H9 (cell line): ENCODE data around the gene SMIM14. TPM values are rescaled to one million over a fixed set of nuclear protein-coding genes. Genes with fewer than 3 reads are reported as not detected.

Source experiments
- DNase-seq: peaks from one replicate; pipeline ENCODE4 v3.0.0-alpha.2; 2017
- H2AFZ ChIP-seq: one replicate; pipeline ENCODE4 v1.6.1; 2013; ENCODE audit warnings: mild to moderate bottlenecking, low read length, control low read depth, moderate library complexity
- H2AK5ac ChIP-seq: 2 replicates; pipeline ENCODE4 v1.6.1; 2013; ENCODE audit warnings: low read length, control low read depth, mixed read lengths; ENCODE audit not compliant: insufficient read length
- H2BK120ac ChIP-seq: one replicate; pipeline ENCODE4 v1.6.1; 2013; ENCODE audit warnings: low read depth, mild to moderate bottlenecking, low read length, control low read depth, inconsistent platforms; ENCODE audit not compliant: poor library complexity, severe bottlenecking
- H2BK12ac ChIP-seq: 2 replicates; pipeline ENCODE4 v1.6.1; 2013; ENCODE audit warnings: low read length, control low read depth, mixed read lengths, low read depth; ENCODE audit not compliant: insufficient read length
- H2BK15ac ChIP-seq: 2 replicates; pipeline ENCODE4 v1.6.1; 2013; ENCODE audit warnings: low read depth, low read length, control low read depth
- H2BK20ac ChIP-seq: one replicate; pipeline ENCODE4 v1.6.1; 2013; ENCODE audit warnings: low read depth, mild to moderate bottlenecking, low read length, control low read depth, inconsistent platforms; ENCODE audit not compliant: poor library complexity, severe bottlenecking
- H2BK5ac ChIP-seq: 2 replicates; pipeline ENCODE4 v1.6.1; 2013; ENCODE audit warnings: low read length, control low read depth, mixed read lengths; ENCODE audit not compliant: insufficient read length
- H3K14ac ChIP-seq: 2 replicates; pipeline ENCODE4 v1.6.1; 2013; ENCODE audit warnings: low read length, control low read depth; ENCODE audit not compliant: insufficient read depth
- H3K18ac ChIP-seq: 2 replicates; pipeline ENCODE4 v1.6.1; 2013; ENCODE audit warnings: low read depth, mild to moderate bottlenecking, mixed read lengths, low read length, control low read depth; ENCODE audit not compliant: insufficient read length
- H3K23ac ChIP-seq: 2 replicates; pipeline ENCODE4 v1.6.1; 2013; ENCODE audit warnings: low read length, control low read depth, mixed read lengths, low read depth; ENCODE audit not compliant: insufficient read length
- H3K23me2 ChIP-seq: 2 replicates; pipeline ENCODE4 v1.6.1; 2013; ENCODE audit warnings: low read depth, mild to moderate bottlenecking, mixed read lengths, low read length, control low read depth; ENCODE audit not compliant: insufficient read length, poor library complexity, severe bottlenecking
- H3K27ac ChIP-seq: 2 replicates; pipeline ENCODE4 v1.5.1; 2013; ENCODE audit warnings: low read length, control low read depth, mixed read lengths, low read depth; ENCODE audit not compliant: insufficient read length
- H3K27me3 ChIP-seq: 2 replicates; pipeline ENCODE4 v1.6.1; 2013; ENCODE audit warnings: low read length, control low read depth, inconsistent platforms; ENCODE audit not compliant: insufficient read depth
- H3K4ac ChIP-seq: 2 replicates; pipeline ENCODE4 v1.6.1; 2013; ENCODE audit warnings: low read depth, mild to moderate bottlenecking, control low read depth, inconsistent platforms, low read length, moderate library complexity
- H3K4me1 ChIP-seq: 2 replicates; pipeline ENCODE4 v1.6.1; 2013; ENCODE audit warnings: low read length, control low read depth, inconsistent platforms; ENCODE audit not compliant: insufficient read depth
- H3K4me2 ChIP-seq: 2 replicates; pipeline ENCODE4 v1.6.1; 2013; ENCODE audit warnings: low read length, control low read depth, mixed read lengths; ENCODE audit not compliant: insufficient read length, insufficient read depth
- H3K56ac ChIP-seq: 2 replicates; pipeline ENCODE4 v1.6.1; 2013; ENCODE audit warnings: low read depth, mild to moderate bottlenecking, mixed read lengths, low read length, control low read depth; ENCODE audit not compliant: insufficient read length
- H3K79me1 ChIP-seq: 2 replicates; pipeline ENCODE4 v1.6.1; 2013; ENCODE audit warnings: low read depth, mild to moderate bottlenecking, moderate library complexity, low read length, control low read depth, inconsistent platforms; ENCODE audit not compliant: insufficient read depth, poor library complexity, severe bottlenecking
- H3K79me2 ChIP-seq: 2 replicates; pipeline ENCODE4 v1.6.1; 2013; ENCODE audit warnings: low read length, control low read depth, inconsistent platforms; ENCODE audit not compliant: insufficient read depth
- H3K9ac ChIP-seq: 2 replicates; pipeline ENCODE4 v1.6.1; 2013; ENCODE audit warnings: low read length, control low read depth, mixed read lengths; ENCODE audit not compliant: insufficient read length; ENCODE audit errors: extremely low read depth
- H3K9me3 ChIP-seq: one replicate; pipeline ENCODE4 v1.6.1; 2013; ENCODE audit warnings: low read depth, low read length, inconsistent platforms; ENCODE audit not compliant: control insufficient read depth
- H3T11ph ChIP-seq: one replicate; pipeline ENCODE4 v1.6.1; 2013; ENCODE audit warnings: mild to moderate bottlenecking, low read length, control low read depth, inconsistent platforms
- H4K20me1 ChIP-seq: one replicate; pipeline ENCODE4 v1.6.1; 2013; ENCODE audit not compliant: control insufficient read depth, insufficient read length, insufficient read depth
- H4K5ac ChIP-seq: 2 replicates; pipeline ENCODE4 v1.6.1; 2013; ENCODE audit warnings: low read depth, mild to moderate bottlenecking, mixed read lengths, low read length, control low read depth; ENCODE audit not compliant: insufficient read length
- H4K8ac ChIP-seq: replicated peaks from 2 replicates; pipeline ENCODE4 v1.6.1; 2013; ENCODE audit warnings: low read length, control low read depth, mixed read lengths, low read depth; ENCODE audit not compliant: insufficient read length
- H4K91ac ChIP-seq: 2 replicates; pipeline ENCODE4 v1.6.1; 2013; ENCODE audit warnings: low read depth, mild to moderate bottlenecking, moderate library complexity, mixed read lengths, low read length, control low read depth; ENCODE audit not compliant: insufficient read length
- H3K27ac Mint-ChIP-seq, 3 experiments: 2 replicates in 2 of 3; 3 replicates in 1 of 3; pipeline ENCODE4 v1.8.0; 2020 to 2021; ENCODE audit warnings: mixed read lengths in 3 of 3, mild to moderate bottlenecking in 1 of 3, moderate library complexity in 1 of 3
- H3K27me3 Mint-ChIP-seq: 2 replicates; pipeline ENCODE4 v1.8.0; 2021; ENCODE audit warnings: low read depth, mild to moderate bottlenecking, moderate library complexity, mixed read lengths
- H3K36me3 Mint-ChIP-seq, 3 experiments: 2 replicates in 2 of 3; 3 replicates in 1 of 3; pipeline ENCODE4 v1.8.0; 2020 to 2021; ENCODE audit warnings: low read depth in 3 of 3, mixed read lengths in 3 of 3; ENCODE audit not compliant: insufficient read depth in 1 of 3
- H3K4me1 Mint-ChIP-seq, 2 experiments: 2 replicates each; pipeline ENCODE4 v1.8.0; 2020; ENCODE audit warnings: mixed read lengths in 2 of 2
- H3K4me3 Mint-ChIP-seq, 2 experiments: 2 replicates in 1 of 2; 3 replicates in 1 of 2; pipeline ENCODE4 v1.8.0; 2020 to 2021; ENCODE audit warnings: mild to moderate bottlenecking in 2 of 2, mixed read lengths in 2 of 2, moderate library complexity in 1 of 2
- H3K9me3 Mint-ChIP-seq, 2 experiments: 2 replicates in 1 of 2; 3 replicates in 1 of 2; pipeline ENCODE4 v1.8.0; 2020; ENCODE audit warnings: mild to moderate bottlenecking in 2 of 2, mixed read lengths in 2 of 2, moderate library complexity in 1 of 2
- WGBS: extraction: QIAGEN DNeasy Blood & Tissue Kit; methylation state at CpG from one replicate; pipeline ENCODE4 v1.1.7; 2013; ENCODE audit warnings: missing lambda C conversion rate, low lambda C conversion rate, mixed read lengths; ENCODE audit not compliant: insufficient read length; ENCODE audit errors: extremely low coverage; 5-methylcytosine and 5-hydroxymethylcytosine counted together
- total RNA-seq: library from RNA; stranded (reverse); gene quantifications from 2 replicates; pipeline ENCODE4 v1.2.1, GENCODE V29; 2021
- TF ChIP-seq, protein P1 (sequence below): fragments of 200-600 bp; sonication (generic); conservative IDR thresholded peaks from 3 replicates; pipeline ENCODE4 v1.8.0; 2021; ENCODE audit warnings: antibody characterized with exemption, mild to moderate bottlenecking

SMIM14 gene
- total RNA-seq, 1 experiment from 2014 or later, result 19.4 TPM

DNA sequence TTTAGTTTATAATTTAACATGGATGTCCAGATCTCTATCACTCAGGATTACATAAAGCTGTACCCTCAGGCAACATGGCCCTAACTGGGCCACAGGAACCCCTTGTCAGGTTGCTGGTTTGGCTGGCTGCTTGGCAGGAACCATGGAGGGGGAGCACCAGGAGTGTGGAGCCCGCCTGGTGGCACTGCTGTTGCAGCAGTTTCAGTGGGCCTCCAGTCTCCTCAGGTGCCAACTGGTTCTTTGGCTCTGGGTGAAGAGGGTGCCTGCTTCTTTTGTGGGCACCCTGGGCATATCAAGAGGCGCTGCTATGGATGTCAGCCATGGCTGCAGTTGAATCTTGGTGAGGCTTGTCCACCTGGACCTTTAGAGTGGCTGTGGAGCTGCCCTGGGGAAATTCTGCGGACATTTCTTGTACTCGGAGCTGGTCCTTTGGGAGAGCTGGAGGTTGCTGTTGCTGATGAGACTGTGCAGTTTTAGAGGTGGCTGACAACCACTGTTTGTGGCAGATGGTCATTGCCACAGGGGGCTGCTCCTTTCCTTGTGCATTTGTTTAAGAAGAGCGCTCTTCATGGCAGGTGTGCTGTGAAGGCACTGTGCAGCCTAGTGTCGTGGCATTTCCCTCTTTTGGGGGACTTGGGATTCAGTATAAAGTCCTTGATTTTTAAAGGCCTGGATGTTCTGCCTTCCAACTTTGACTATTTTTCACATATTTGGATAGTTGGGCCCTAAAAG, 10.3 kb upstream of the SMIM14 start:
- H3K79me2 ChIP-seq, result no peaks in the 10 kb centered on the region
- no peak overlapping the region for H3K4ac ChIP-seq
- no peaks in the 10 kb centered on the region for H3K27me3 Mint-ChIP-seq
- peaks cover 0 to 5% (median 0%) of the 10 kb centered on the region in 3 experiments; a peak in 1 of 7 replicates for H3K36me3 Mint-ChIP-seq
- no peak overlapping the region for H2AK5ac ChIP-seq
- H2AFZ ChIP-seq, result no peak overlapping the region
- no CpG with 5 or more reads among the region's 6 CpGs for WGBS
- no peak overlapping the region for H3K9ac ChIP-seq
- DNase-seq, result peak; percentile 29
- H3K56ac ChIP-seq, result no peak overlapping the region
- H4K20me1 ChIP-seq, result no peaks in the 10 kb centered on the region
- no peaks in the 10 kb centered on the region for H3K9me3 Mint-ChIP-seq
- H3T11ph ChIP-seq, result no peak overlapping the region
- H3K27me3 ChIP-seq, result no peaks in the 10 kb centered on the region
- H2BK12ac ChIP-seq, result no peak overlapping the region
- no peaks in the 10 kb centered on the region for H3K4me1 ChIP-seq
- H3K14ac ChIP-seq, result no peak overlapping the region
- H3K23ac ChIP-seq, result no peak overlapping the region
- H4K5ac ChIP-seq, result no peak overlapping the region
- no peak overlapping the region for H3K4me3 Mint-ChIP-seq
- no peak overlapping the region for H2BK120ac ChIP-seq
- H3K9me3 ChIP-seq, result no peaks in the 10 kb centered on the region
- H3K27ac Mint-ChIP-seq, result peak overlapping the region in 1 of 3 experiments; percentile 74; a peak in 1 of 7 replicates
- no peak overlapping the region for H4K91ac ChIP-seq
- no peaks in the 10 kb centered on the region for H3K79me1 ChIP-seq
- no peak overlapping the region for H3K18ac ChIP-seq
- TF ChIP-seq, protein P1, sequence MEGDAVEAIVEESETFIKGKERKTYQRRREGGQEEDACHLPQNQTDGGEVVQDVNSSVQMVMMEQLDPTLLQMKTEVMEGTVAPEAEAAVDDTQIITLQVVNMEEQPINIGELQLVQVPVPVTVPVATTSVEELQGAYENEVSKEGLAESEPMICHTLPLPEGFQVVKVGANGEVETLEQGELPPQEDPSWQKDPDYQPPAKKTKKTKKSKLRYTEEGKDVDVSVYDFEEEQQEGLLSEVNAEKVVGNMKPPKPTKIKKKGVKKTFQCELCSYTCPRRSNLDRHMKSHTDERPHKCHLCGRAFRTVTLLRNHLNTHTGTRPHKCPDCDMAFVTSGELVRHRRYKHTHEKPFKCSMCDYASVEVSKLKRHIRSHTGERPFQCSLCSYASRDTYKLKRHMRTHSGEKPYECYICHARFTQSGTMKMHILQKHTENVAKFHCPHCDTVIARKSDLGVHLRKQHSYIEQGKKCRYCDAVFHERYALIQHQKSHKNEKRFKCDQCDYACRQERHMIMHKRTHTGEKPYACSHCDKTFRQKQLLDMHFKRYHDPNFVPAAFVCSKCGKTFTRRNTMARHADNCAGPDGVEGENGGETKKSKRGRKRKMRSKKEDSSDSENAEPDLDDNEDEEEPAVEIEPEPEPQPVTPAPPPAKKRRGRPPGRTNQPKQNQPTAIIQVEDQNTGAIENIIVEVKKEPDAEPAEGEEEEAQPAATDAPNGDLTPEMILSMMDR, result no peak
- no peak overlapping the region for H2BK15ac ChIP-seq
- no peak overlapping the region for H3K4me2 ChIP-seq
- H3K23me2 ChIP-seq, result no peaks in the 10 kb centered on the region
- no peak overlapping the region for H4K8ac ChIP-seq
- no peak overlapping the region for H3K27ac ChIP-seq
- H2BK20ac ChIP-seq, result no peak overlapping the region
- H3K4me1 Mint-ChIP-seq, result peaks cover 0 to 3% of the 10 kb centered on the region in 2 experiments; a peak in 1 of 4 replicates
- H2BK5ac ChIP-seq, result no peak overlapping the region
